Measurements from ENCODE around the gene PARD3. TPM values are rescaled to one million over a fixed set of nuclear protein-coding genes. Genes with fewer than 3 reads are reported as not detected.

PARD3 gene
- total and polyA plus RNA-seq, 10 of the 15 experiments (the other 5 are each of a cell fraction or from before 2014, with no cell fraction given) = 2.6 to 43.1 (median 13.9) TPM

- Histone ChIP-seq H3K27ac (ENCODE audit: control insufficient read depth, insufficient read depth) (no peak overlapping the region), H3K9ac (ENCODE audit: control insufficient read depth, insufficient read depth, low read length) (no peak overlapping the region), H3K36me3 (ENCODE audit: control insufficient read depth in 2 of 2, insufficient read depth in 2 of 2, low read length in 1 of 2) (no peaks in the 10 kb centered on the region), H3K4me1 (ENCODE audit: control insufficient read depth, insufficient read depth, low read length) (no peaks in the 10 kb centered on the region), H3K27me3 (replicated peaks in 1 of 2; ENCODE audit: control insufficient read depth in 2 of 2, insufficient read depth in 2 of 2, low read length in 1 of 2) (no peaks in the 10 kb centered on the region), H3K4me3 (no peak overlapping the region), H4K20me1 (ENCODE audit: control insufficient read depth, insufficient read depth) (no peaks in the 10 kb centered on the region), H3K79me2 (ENCODE audit: control insufficient read depth, insufficient read depth, low read length) (no peaks in the 10 kb centered on the region), H2AFZ (ENCODE audit: control insufficient read depth, low read depth, low read length) (no peak overlapping the region), H3K4me2 (ENCODE audit: control insufficient read depth, insufficient read depth) (no peak overlapping the region), H3K9me3 (replicated peaks; ENCODE audit: control insufficient read depth, insufficient read depth, low read length) (no peaks in the 10 kb centered on the region)
- in situ Hi-C loops (cut with MboI) (no loop called here), intact Hi-C loops (cut with micrococcal nuclease; ENCODE audit: unreplicated experiment) (no loop called here)
- RAD21 ChIA-PET (ENCODE audit: unreplicated experiment) = no interaction called here
- FAIRE-seq = no peak
- CTCF ChIA-PET = no interaction called here
- TF ChIP-seq ATF2 (IDR thresholded peaks at IDR 0.05; ENCODE audit: low read length) (no peak), IRF5 (IDR thresholded peaks at IDR 0.05; ENCODE audit: borderline replicate concordance) (no peak), RBBP5 (conservative IDR thresholded peaks at IDR 0.05) (no peak), MTA2 (IDR thresholded peaks at IDR 0.05; ENCODE audit: low read depth) (no peak)
- SMC1A ChIA-PET (ENCODE audit: uncharacterized antibody, unreplicated experiment) = no interaction called here
- ATAC-seq = no peak
- no TSS peak for BruUV-seq (replicated peaks)
- POLR2A ChIA-PET = no interaction called here
- 0% methylated on average over 2 of the region's 2 CpGs for WGBS (ENCODE audit: insufficient coverage, insufficient replicate concordance, low lambda C conversion rate, missing lambda C conversion rate)
- no peak for DNase-seq (ENCODE audit: low read depth, low spot score)
Observed at GRCh38 chr10:34275626-34276130, 539.4 kb downstream of the PARD3 start.

GRCh38 chr10:34274906-34275305 is 540.2 kb downstream of the PARD3 start:
- WGBS (ENCODE audit: insufficient coverage, insufficient replicate concordance, low lambda C conversion rate, missing lambda C conversion rate) = 74% methylated on average over 3 of the region's 3 CpGs
- RAD21 ChIA-PET (ENCODE audit: unreplicated experiment) = interaction anchor here (0.8 kb wide), 1 partner anchor 133 kb away, joined by 3 read pairs; no protein-coding TSS in a partner anchor
- TF ChIP-seq LARP7 (IDR thresholded peaks at IDR 0.05) (no peak), PAX8 (IDR thresholded peaks at IDR 0.05) (no peak), USF1 (IDR thresholded peaks at IDR 0.05; ENCODE audit: borderline replicate concordance, extremely low read length, insufficient read depth, low read depth, low read length) (no peak), ZSCAN29 (IDR thresholded peaks at IDR 0.05) (no peak), SIX5 (IDR thresholded peaks at IDR 0.05; ENCODE audit: low read depth, low read length, severe bottlenecking) (no peak), MAX (IDR thresholded peaks at IDR 0.05; ENCODE audit: low read depth, low read length) (no peak), RFX5 (IDR thresholded peaks at IDR 0.05; ENCODE audit: low read depth, low read length) (no peak), IKZF2 (IDR thresholded peaks at IDR 0.05) (no peak), CREB1 (IDR thresholded peaks at IDR 0.05; ENCODE audit: low read depth) (no peak), RBBP5 (conservative IDR thresholded peaks at IDR 0.05) (no peak)

More at GRCh38 chr10:34274906-34275305, 540.2 kb downstream of the PARD3 start:
- H3K79me2 ChIP-seq (ENCODE audit: control insufficient read depth, insufficient read depth, low read length) = no peaks in the 10 kb centered on the region
- H3K9me3 ChIP-seq (replicated peaks; ENCODE audit: control insufficient read depth, insufficient read depth, low read length) = no peaks in the 10 kb centered on the region
- ChIA-PET CTCF (interaction anchor here (1.0 to 2.2 kb wide), 3 partner anchors 11 to 50 kb away, joined by 3 to 7 read pairs (median 5); no protein-coding TSS in a partner anchor), SMC1A (ENCODE audit: uncharacterized antibody, unreplicated experiment) (interaction anchor here (0.9 to 2.8 kb wide), 5 partner anchors 8 to 94 kb away, joined by 3 to 9 read pairs (median 4); no protein-coding TSS in a partner anchor), POLR2A (no interaction called here)
- no peaks in the 10 kb centered on the region for H4K20me1 ChIP-seq (ENCODE audit: control insufficient read depth, insufficient read depth)
- no peak overlapping the region for H3K9ac ChIP-seq (ENCODE audit: control insufficient read depth, insufficient read depth, low read length)
- H3K27me3 ChIP-seq (replicated peaks in 1 of 2; ENCODE audit: control insufficient read depth in 2 of 2, insufficient read depth in 2 of 2, low read length in 1 of 2) = no peaks in the 10 kb centered on the region
- no peaks in the 10 kb centered on the region for H3K4me1 ChIP-seq (ENCODE audit: control insufficient read depth, insufficient read depth, low read length)
- ATAC-seq (no peak), DNase-seq (ENCODE audit: low read depth, low spot score) (no peak), FAIRE-seq (no peak)
- in situ Hi-C loops (cut with MboI) = no loop called here
- no TSS peak for BruUV-seq (replicated peaks)
- no peak overlapping the region for H3K4me2 ChIP-seq (ENCODE audit: control insufficient read depth, insufficient read depth)
- H2AFZ ChIP-seq (ENCODE audit: control insufficient read depth, low read depth, low read length) = no peak overlapping the region
- intact Hi-C loops (cut with micrococcal nuclease; ENCODE audit: unreplicated experiment) = no loop called here
- no peaks in the 10 kb centered on the region for H3K36me3 ChIP-seq (ENCODE audit: control insufficient read depth in 2 of 2, insufficient read depth in 2 of 2, low read length in 1 of 2)
- no peak overlapping the region for H3K4me3 ChIP-seq
- no peak overlapping the region for H3K27ac ChIP-seq (ENCODE audit: control insufficient read depth, insufficient read depth)

Data from GM12878 (cell line).